NCI-H2171 (cell line): Measurements from ENCODE around the gene AP3B2.
A peak's percentile ranks its signal among the peaks of the same experiment; 100 is the strongest.

Source experiments
- DNase-seq: peaks from one replicate; lab custom pipeline; 2025; lab: John Stamatoyannopoulos, UW

AP3B2 gene

GRCh38 chr15:82692171-82692570 lies 17.5 kb downstream of the AP3B2 start:
- DNase-seq = no peak

GRCh38 chr15:82689147-82689546 lies 20.5 kb downstream of the AP3B2 start:
- no peak for DNase-seq

- no peak for DNase-seq
Observed at GRCh38 chr15:82688691-82689090, 21.0 kb downstream of the AP3B2 start.

- peak; percentile 33 for DNase-seq
Observed at GRCh38 chr15:82681371-82681770, 28.3 kb downstream of the AP3B2 start.

DNA sequence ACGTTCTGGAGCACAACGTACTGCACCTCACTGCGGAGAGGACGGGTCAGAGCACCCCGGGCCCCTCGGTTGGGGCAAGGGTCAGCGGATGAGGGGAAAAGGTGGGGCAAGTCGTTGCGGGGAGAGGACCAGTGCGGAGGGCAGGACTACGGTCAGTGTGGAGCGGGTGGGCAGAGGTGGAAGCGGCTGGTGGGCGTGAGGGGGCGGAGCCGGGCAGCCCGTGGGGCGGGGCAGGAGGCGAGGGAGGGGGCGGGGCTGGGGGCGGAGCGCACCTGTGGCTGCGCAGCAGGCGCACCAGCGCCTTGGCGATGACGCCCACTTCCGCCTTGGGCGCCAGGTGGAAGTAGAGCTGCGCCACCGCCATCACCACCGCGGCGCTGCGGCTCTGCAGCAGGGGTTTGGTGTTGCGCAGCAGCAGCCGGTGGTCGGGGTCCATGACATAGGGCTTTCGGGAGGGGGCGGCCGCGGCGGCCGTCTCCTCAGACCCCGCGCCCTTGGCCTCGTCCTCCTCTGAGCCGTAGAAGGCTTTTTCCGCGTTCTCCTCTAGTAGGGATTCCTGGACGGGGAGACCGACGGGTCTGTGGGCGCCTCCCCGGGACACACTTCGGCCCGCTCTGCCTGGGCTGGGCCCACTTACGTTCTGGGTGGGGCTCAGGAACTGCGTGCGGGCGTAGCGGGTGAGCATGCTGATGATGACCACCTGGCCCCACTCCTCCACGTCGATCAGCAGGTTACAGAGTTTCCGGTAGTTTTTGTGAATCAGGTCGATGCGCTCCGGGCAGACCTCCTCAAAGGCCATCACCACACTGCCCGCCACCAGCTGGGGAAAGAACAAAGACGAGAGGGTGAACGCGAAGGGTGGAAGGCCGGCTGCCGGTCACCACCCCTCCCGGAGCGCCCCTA lies 29.2 kb downstream of the AP3B2 start:
- DNase-seq = peak; percentile 92

DNA sequence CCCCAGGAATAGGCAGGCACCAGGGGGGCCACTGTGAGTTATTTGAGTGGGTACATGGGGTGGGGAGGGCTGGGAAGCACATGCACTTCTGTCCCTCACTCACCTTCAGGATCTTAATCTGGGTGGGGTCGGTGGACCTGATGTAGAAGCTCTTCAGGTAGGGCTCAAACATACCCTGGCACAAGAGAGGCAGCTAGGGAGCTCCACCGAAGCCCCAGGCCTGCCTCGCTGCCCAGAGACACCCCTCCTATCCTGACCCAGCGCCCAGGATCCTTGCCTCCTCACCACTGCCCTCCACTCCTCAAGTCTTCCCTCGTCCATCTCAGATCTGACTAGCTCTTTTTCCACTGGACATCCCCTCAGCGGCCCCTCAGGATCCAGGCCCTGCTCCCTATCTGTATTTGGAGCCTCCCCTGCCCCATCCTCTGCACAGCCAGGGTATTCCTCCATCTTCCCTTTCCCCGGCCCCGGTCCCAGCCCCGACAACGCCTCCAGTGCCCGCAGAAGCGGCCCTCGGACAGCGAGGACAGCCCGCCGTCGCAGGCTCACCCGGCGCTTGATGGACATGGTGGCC lies 30.0 kb downstream of the AP3B2 start:
- DNase-seq = no peak

GRCh38 chr15:82677720-82678323 lies 31.9 kb downstream of the AP3B2 start:
- no peak for DNase-seq

DNA sequence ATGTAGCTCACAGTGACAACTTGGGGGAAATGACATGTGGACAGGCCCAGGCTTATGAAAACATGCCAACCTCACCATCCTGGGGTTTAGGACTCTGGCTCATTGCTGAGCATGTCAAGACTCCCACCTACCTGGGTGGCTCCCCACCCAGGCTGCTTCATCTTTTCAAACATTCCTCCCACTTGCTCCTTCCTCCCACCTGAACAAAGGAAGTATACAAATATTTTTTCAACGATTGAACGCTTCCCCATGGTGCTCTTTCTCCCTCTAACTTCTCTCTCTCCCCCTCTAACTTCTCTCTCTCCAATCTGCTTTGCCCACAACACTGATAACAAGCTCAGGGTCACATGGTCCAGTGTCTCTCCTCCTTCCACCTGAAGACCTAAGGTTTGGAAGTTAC lies 34.8 kb downstream of the AP3B2 start:
- DNase-seq = no peak

GRCh38 chr15:82670699-82671098 lies 39.0 kb downstream of the AP3B2 start:
- no peak for DNase-seq

GRCh38 chr15:82666606-82667005 lies 43.1 kb downstream of the AP3B2 start:
- DNase-seq = no peak

GRCh38 chr15:82664021-82664420 lies 45.7 kb downstream of the AP3B2 start:
- no peak for DNase-seq

- DNase-seq = no peak
Observed at GRCh38 chr15:82663186-82663600, 46.5 kb downstream of the AP3B2 start.

DNA sequence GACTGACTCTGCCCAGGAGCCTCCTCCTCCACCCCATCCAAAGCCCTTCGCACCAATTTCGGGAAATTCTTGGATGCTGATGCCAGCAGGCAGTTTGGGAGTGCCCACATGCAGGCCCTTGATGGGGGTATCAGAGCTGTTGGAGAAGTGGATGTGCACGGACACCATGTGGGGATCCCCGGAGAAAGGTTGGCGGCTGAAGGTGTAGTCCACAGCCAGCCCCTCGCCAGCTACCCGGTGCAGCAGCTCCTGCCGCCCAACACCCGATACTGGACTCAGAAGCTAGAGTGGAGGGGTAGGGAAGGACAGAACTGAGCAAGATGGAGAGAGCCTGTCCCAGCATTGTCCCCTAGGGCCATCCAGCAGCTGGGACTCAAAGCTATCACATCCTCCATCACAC lies 47.0 kb downstream of the AP3B2 start:
- DNase-seq = no peak

- no peak for DNase-seq
Observed at GRCh38 chr15:82660378-82660777, 49.3 kb downstream of the AP3B2 start.

GRCh38 chr15:82656641-82657266 lies 52.9 kb downstream of the AP3B2 start:
- DNase-seq = no peak

DNA sequence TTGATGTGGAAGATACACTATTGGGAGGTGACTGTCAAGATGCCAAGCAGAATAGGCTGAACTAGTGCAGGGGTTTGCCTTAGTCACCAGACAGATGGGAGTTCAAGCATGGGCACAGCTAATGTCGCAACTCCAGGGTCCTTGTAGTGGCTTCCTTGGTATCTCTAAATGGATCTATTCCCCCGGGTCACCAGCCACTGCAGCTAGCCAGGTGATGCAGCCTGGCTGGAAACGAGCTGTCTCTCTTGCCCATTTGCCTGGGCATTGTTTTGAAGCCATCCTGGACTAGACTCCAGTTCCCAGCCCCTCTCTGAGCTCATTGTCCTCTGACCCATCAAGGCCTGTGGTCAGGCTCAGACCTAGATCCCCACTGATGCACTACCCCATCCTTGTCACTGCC lies 54.1 kb downstream of the AP3B2 start:
- no peak for DNase-seq

- no peak for DNase-seq
Observed at GRCh38 chr15:82653483-82654168, 56.0 kb downstream of the AP3B2 start.

DNA sequence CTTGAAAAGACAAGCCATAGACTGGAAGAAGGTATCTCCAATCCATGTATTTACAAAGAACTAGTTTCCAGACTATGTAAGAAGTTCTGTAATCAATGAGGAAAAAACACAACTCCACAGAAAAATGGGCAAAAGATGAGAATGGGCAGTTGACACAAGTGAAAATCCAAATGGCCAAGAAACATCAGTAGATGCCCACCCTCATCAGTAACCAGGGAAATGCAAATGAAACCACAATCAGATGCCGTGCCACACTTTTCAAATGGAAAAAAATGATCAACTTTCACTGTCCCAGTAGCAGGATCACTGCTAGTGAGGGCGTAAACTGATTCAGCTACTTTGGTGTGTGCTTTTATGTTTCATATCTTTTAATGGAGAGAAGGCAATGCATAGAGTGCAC lies 58.0 kb downstream of the AP3B2 start:
- no peak for DNase-seq

GRCh38 chr15:82650046-82650670 lies 59.5 kb downstream of the AP3B2 start:
- DNase-seq = no peak

GRCh38 chr15:82649226-82649999 lies 60.3 kb downstream of the AP3B2 start:
- DNase-seq = no peak
